ENCODE data around the gene REEP5.
A peak's percentile ranks its signal among the peaks of the same experiment; 100 is the strongest.
"Not testable (repeated sequence)": the region's sequence is repeated elsewhere in the genome, so short reads cannot be mapped to it uniquely, and the experiment has no call there.

The REEP5 gene

DNA sequence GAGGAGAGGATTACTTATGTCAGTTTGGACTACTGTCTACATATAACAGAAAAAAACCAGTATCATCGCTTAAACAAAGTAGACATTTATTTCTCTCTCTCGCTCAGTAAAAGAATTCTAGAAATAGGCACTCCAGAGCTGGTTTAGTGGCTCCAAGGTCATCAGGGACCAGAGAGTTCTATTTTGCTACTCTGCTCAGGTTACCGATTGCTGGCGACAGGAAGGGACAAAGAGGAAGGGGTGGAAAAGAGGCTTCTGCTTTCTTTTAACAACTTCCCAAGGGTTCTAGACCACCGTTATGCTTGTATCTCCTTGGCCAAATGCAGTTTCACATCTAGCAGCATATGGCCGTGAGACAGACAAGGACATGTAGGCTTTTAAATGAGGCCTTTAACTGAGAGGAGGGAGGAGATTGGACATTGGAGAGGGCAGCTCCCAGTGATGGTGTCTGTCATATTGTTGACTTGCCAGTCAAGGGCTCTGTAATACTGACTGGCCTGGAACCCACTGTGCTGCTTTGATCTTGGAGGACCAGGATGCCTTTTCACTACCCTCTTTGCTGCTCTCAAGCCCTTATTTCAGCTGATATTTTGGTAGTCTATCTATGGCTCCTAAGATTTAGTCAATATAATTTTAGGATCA, 39.0 kb upstream of the REEP5 start:
- H3K4me1 ChIP-seq (ENCODE audit: control extremely low read depth in 1 of 4, control insufficient read depth in 4 of 4, insufficient read depth in 4 of 4, low read length in 3 of 4) = peaks cover 0 to 6% (median 0%) of the 10 kb centered on the region in 4 experiments
- CTCF ChIA-PET = interaction anchor here (0.6 to 1.8 kb wide), 6 partner anchors 12 to 201 kb away, joined by 3 to 4 read pairs (median 4); no protein-coding TSS in a partner anchor
- H3K4me3 ChIP-seq (ENCODE audit: control insufficient read depth in 1 of 7, extremely low read depth in 1 of 7, insufficient read depth in 4 of 7, low read depth in 2 of 7, low read length in 6 of 7) = no peak overlapping the region
- no peaks in the 10 kb centered on the region for H3K9me3 ChIP-seq (ENCODE audit: control extremely low read depth in 1 of 5, control insufficient read depth in 4 of 5, insufficient read depth in 2 of 5, low read depth in 1 of 5, low read length in 4 of 5)
- POLR2A ChIA-PET = no interaction called here
- no peaks in the 10 kb centered on the region for H3K36me3 ChIP-seq (ENCODE audit: control insufficient read depth in 4 of 4, insufficient read depth in 4 of 4, low read length in 3 of 4)
- peaks cover 0 to 54% (median 19%) of the 10 kb centered on the region in 5 experiments for H3K27me3 ChIP-seq (replicated peaks in 2 of 5; ENCODE audit: control insufficient read depth in 4 of 5, insufficient read depth in 5 of 5, low read length in 4 of 5)
- DNase-seq = no peak
- WGBS (ENCODE audit: insufficient coverage) = 76% methylated on average over 6 of the region's 6 CpGs
- no peak overlapping the region for H3K27ac ChIP-seq (ENCODE audit: insufficient read depth in 1 of 2, low read depth in 1 of 2, low read length in 2 of 2, poor library complexity in 1 of 2, severe bottlenecking in 2 of 2)

GRCh38 chr5:112960315-112960714, 38.3 kb upstream of the REEP5 start:
- POLR2A ChIA-PET = interaction anchor here (0.6 kb wide), 1 partner anchor 55 kb away, joined by 5 read pairs; no protein-coding TSS in a partner anchor

GRCh38 chr5:112959872-112960271, 37.8 kb upstream of the REEP5 start:
- not testable (repeated sequence) for H3K9me3 ChIP-seq (ENCODE audit: control extremely low read depth in 1 of 5, control insufficient read depth in 4 of 5, insufficient read depth in 2 of 5, low read depth in 1 of 5, low read length in 4 of 5); H3K27ac ChIP-seq (ENCODE audit: insufficient read depth in 1 of 2, low read depth in 1 of 2, low read length in 2 of 2, poor library complexity in 1 of 2, severe bottlenecking in 2 of 2); H3K4me1 ChIP-seq (ENCODE audit: control extremely low read depth in 1 of 4, control insufficient read depth in 4 of 4, insufficient read depth in 4 of 4, low read length in 3 of 4); H3K36me3 ChIP-seq (ENCODE audit: control insufficient read depth in 4 of 4, insufficient read depth in 4 of 4, low read length in 3 of 4); DNase-seq; H3K4me3 ChIP-seq (ENCODE audit: control insufficient read depth in 1 of 7, extremely low read depth in 1 of 7, insufficient read depth in 4 of 7, low read depth in 2 of 7, low read length in 6 of 7)
- CTCF ChIA-PET = interaction anchor here (1.8 kb wide), 1 partner anchor 16 kb away, joined by 4 read pairs; no protein-coding TSS in a partner anchor
- WGBS (ENCODE audit: insufficient coverage) = 98% methylated on average over 6 of the region's 8 CpGs
- H3K27me3 ChIP-seq (replicated peaks in 2 of 5; ENCODE audit: control insufficient read depth in 4 of 5, insufficient read depth in 5 of 5, low read length in 4 of 5) = peaks cover 0 to 54% (median 19%) of the 10 kb centered on the region in 5 experiments
- POLR2A ChIA-PET = interaction anchor here (0.6 kb wide), 1 partner anchor 55 kb away, joined by 5 read pairs; no protein-coding TSS in a partner anchor

More at GRCh38 chr5:112960315-112960714, 38.3 kb upstream of the REEP5 start:
- Histone ChIP-seq H3K4me3 (ENCODE audit: control insufficient read depth in 1 of 7, extremely low read depth in 1 of 7, insufficient read depth in 4 of 7, low read depth in 2 of 7, low read length in 6 of 7) (no peak overlapping the region), H3K27me3 (replicated peaks in 2 of 5; ENCODE audit: control insufficient read depth in 4 of 5, insufficient read depth in 5 of 5, low read length in 4 of 5) (peaks cover 0 to 54% (median 19%) of the 10 kb centered on the region in 5 experiments), H3K4me1 (ENCODE audit: control extremely low read depth in 1 of 4, control insufficient read depth in 4 of 4, insufficient read depth in 4 of 4, low read length in 3 of 4) (peaks cover 0 to 6% (median 0%) of the 10 kb centered on the region in 4 experiments), H3K36me3 (ENCODE audit: control insufficient read depth in 4 of 4, insufficient read depth in 4 of 4, low read length in 3 of 4) (no peaks in the 10 kb centered on the region), H3K27ac (ENCODE audit: insufficient read depth in 1 of 2, low read depth in 1 of 2, low read length in 2 of 2, poor library complexity in 1 of 2, severe bottlenecking in 2 of 2) (no peak overlapping the region), H3K9me3 (ENCODE audit: control extremely low read depth in 1 of 5, control insufficient read depth in 4 of 5, insufficient read depth in 2 of 5, low read depth in 1 of 5, low read length in 4 of 5) (peaks cover 0 to 1% (median 0%) of the 10 kb centered on the region in 5 experiments)
- CTCF ChIA-PET = interaction anchor here (0.6 to 1.8 kb wide), 3 partner anchors 16 to 201 kb away, joined by 3 to 4 read pairs (median 4); no protein-coding TSS in a partner anchor
- DNase-seq = no peak
- WGBS (ENCODE audit: insufficient coverage) = no CpG with 5 or more reads among the region's 1 CpG

DNA sequence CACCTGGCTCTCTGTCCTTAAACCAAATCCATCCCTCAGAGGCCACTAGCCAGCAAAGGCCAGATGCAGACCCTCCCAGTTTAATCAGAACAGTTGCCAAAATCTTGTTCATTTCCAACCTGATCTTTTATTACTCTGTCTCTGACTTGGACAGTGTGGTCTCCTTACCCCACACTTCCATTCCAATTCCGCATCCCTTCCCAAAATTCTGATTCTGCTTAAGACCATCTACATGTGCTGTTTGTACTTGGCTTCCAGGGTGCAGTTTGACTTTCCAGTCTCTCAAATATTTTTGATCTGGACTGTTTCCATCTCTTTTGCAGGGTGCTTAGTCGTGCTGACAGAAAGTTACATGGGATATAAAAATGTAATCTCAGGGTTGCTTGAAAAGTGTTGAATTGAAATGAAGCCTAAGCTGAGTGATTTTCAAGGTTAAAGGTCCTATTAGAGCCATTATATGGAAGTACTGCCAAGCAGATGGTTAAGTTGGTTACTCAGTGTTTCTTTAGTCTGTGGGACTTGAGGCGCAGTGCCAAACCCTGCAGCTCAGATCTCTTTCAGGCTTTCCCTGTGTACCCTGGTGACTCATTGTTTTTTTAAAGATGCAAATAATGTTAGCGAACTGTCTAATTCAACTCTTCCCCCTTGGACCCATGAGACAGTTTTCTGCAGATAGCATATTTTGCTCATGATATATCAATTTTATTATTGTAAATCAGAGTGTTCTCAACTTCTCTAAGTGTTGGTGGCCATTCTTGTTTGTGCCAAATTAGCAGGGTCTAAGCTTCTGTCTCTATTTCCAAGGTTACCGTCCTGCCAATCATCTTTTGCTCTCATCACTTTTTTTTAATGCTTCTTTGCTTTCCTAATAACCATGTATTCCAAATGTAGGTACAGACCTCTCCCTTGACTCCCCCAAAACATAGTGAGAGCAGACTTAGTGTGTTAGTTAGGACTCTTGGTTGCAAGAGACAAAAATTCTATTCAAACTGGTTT, 36.4 kb upstream of the REEP5 start:
- Histone ChIP-seq H3K27ac (ENCODE audit: insufficient read depth in 1 of 2, low read depth in 1 of 2, low read length in 2 of 2, poor library complexity in 1 of 2, severe bottlenecking in 2 of 2) (no peak overlapping the region), H3K4me3 (ENCODE audit: control insufficient read depth in 1 of 7, extremely low read depth in 1 of 7, insufficient read depth in 4 of 7, low read depth in 2 of 7, low read length in 6 of 7) (no peak overlapping the region), H3K27me3 (replicated peaks in 2 of 5; ENCODE audit: control insufficient read depth in 4 of 5, insufficient read depth in 5 of 5, low read length in 4 of 5) (peaks cover 0 to 59% (median 19%) of the 10 kb centered on the region in 5 experiments), H3K9me3 (ENCODE audit: control extremely low read depth in 1 of 5, control insufficient read depth in 4 of 5, insufficient read depth in 2 of 5, low read depth in 1 of 5, low read length in 4 of 5) (peaks cover 0 to 1% (median 0%) of the 10 kb centered on the region in 5 experiments), H3K4me1 (ENCODE audit: control extremely low read depth in 1 of 4, control insufficient read depth in 4 of 4, insufficient read depth in 4 of 4, low read length in 3 of 4) (no peaks in the 10 kb centered on the region), H3K36me3 (ENCODE audit: control insufficient read depth in 4 of 4, insufficient read depth in 4 of 4, low read length in 3 of 4) (no peaks in the 10 kb centered on the region)
- WGBS (ENCODE audit: insufficient coverage) = 97% methylated on average over 3 of the region's 5 CpGs
- DNase-seq = peak in 2 of 3 donors; percentile 63 to 66
- POLR2A ChIA-PET = no interaction called here
- CTCF ChIA-PET = interaction anchor here (1.4 kb wide), 1 partner anchor 18 kb away, joined by 3 read pairs; the partner anchor contains the start of gene DCP2

- ChIA-PET POLR2A (no interaction called here), CTCF (no interaction called here)
- 100% methylated on average over 1 of the region's 2 CpGs for WGBS (ENCODE audit: insufficient coverage)
Observed at GRCh38 chr5:112957036-112957808, 35.2 kb upstream of the REEP5 start.

GRCh38 chr5:112956606-112957005, 34.6 kb upstream of the REEP5 start:
- no peak overlapping the region for H3K27ac ChIP-seq (ENCODE audit: insufficient read depth in 1 of 2, low read depth in 1 of 2, low read length in 2 of 2, poor library complexity in 1 of 2, severe bottlenecking in 2 of 2)
- ChIA-PET POLR2A (no interaction called here), CTCF (no interaction called here)
- no peaks in the 10 kb centered on the region for H3K36me3 ChIP-seq (ENCODE audit: control insufficient read depth in 4 of 4, insufficient read depth in 4 of 4, low read length in 3 of 4)
- DNase-seq = no peak
- H3K4me3 ChIP-seq (ENCODE audit: control insufficient read depth in 1 of 7, extremely low read depth in 1 of 7, insufficient read depth in 4 of 7, low read depth in 2 of 7, low read length in 6 of 7) = no peak overlapping the region
- peaks cover 0 to 1% (median 0%) of the 10 kb centered on the region in 5 experiments for H3K9me3 ChIP-seq (ENCODE audit: control extremely low read depth in 1 of 5, control insufficient read depth in 4 of 5, insufficient read depth in 2 of 5, low read depth in 1 of 5, low read length in 4 of 5)
- WGBS (ENCODE audit: insufficient coverage) = 94% methylated on average over 2 of the region's 3 CpGs
- H3K4me1 ChIP-seq (ENCODE audit: control extremely low read depth in 1 of 4, control insufficient read depth in 4 of 4, insufficient read depth in 4 of 4, low read length in 3 of 4) = no peaks in the 10 kb centered on the region
- peaks cover 0 to 53% (median 20%) of the 10 kb centered on the region in 5 experiments for H3K27me3 ChIP-seq (replicated peaks in 2 of 5; ENCODE audit: control insufficient read depth in 4 of 5, insufficient read depth in 5 of 5, low read length in 4 of 5)

More at GRCh38 chr5:112957036-112957808, 35.2 kb upstream of the REEP5 start:
- no peak overlapping the region for H3K4me3 ChIP-seq (ENCODE audit: control insufficient read depth in 1 of 7, extremely low read depth in 1 of 7, insufficient read depth in 4 of 7, low read depth in 2 of 7, low read length in 6 of 7)
- DNase-seq = no peak
- H3K9me3 ChIP-seq (ENCODE audit: control extremely low read depth in 1 of 5, control insufficient read depth in 4 of 5, insufficient read depth in 2 of 5, low read depth in 1 of 5, low read length in 4 of 5) = peaks cover 0 to 1% (median 0%) of the 10 kb centered on the region in 5 experiments
- H3K27ac ChIP-seq (ENCODE audit: insufficient read depth in 1 of 2, low read depth in 1 of 2, low read length in 2 of 2, poor library complexity in 1 of 2, severe bottlenecking in 2 of 2) = no peak overlapping the region
- no peaks in the 10 kb centered on the region for H3K4me1 ChIP-seq (ENCODE audit: control extremely low read depth in 1 of 4, control insufficient read depth in 4 of 4, insufficient read depth in 4 of 4, low read length in 3 of 4)
- no peaks in the 10 kb centered on the region for H3K36me3 ChIP-seq (ENCODE audit: control insufficient read depth in 4 of 4, insufficient read depth in 4 of 4, low read length in 3 of 4)
- peaks cover 0 to 56% (median 21%) of the 10 kb centered on the region in 5 experiments for H3K27me3 ChIP-seq (replicated peaks in 2 of 5; ENCODE audit: control insufficient read depth in 4 of 5, insufficient read depth in 5 of 5, low read length in 4 of 5)
